HepG2 (cell line): ENCODE results near the gene NECTIN2. TPM values are rescaled to one million over a fixed set of nuclear protein-coding genes. Genes with fewer than 3 reads are reported as not detected.
A peak's percentile ranks its signal among the peaks of the same experiment; 100 is the strongest.

Experiments
- GATA4 ChIP-seq: sonication (generic); IDR thresholded peaks from 2 replicates; pipeline ENCODE4 v1.6.1; 2016; ENCODE audit warnings: antibody characterized with exemption, low read depth, borderline replicate concordance
- HIVEP1 ChIP-seq: sonication (generic); formaldehyde crosslinking; IDR thresholded peaks from 2 replicates; pipeline ENCODE4 v1.4.0; 2020; ENCODE audit warnings: mild to moderate bottlenecking, missing genetic modification reagents
- HNF4A ChIP-seq: sonication (generic); formaldehyde crosslinking; IDR thresholded peaks from 2 replicates; pipeline ENCODE4 v1.4.0; 2020; ENCODE audit warnings: missing genetic modification reagents
- HNRNPLL ChIP-seq: fragments of 200-400 bp; formaldehyde crosslinking; IDR thresholded peaks from 2 replicates; pipeline ENCODE4 v1.6.1; 2017; ENCODE audit warnings: mild to moderate bottlenecking, low read depth, low read length; ENCODE audit not compliant: poor library complexity, severe bottlenecking
- KAT7 ChIP-seq: IDR thresholded peaks from 2 replicates; pipeline ENCODE4 v1.6.1; 2018; ENCODE audit warnings: borderline replicate concordance, missing compliant biosample characterization
- PITX1 ChIP-seq: sonication (generic); formaldehyde crosslinking; IDR thresholded peaks from 2 replicates; pipeline ENCODE4 v1.5.1; 2020; ENCODE audit warnings: mild to moderate bottlenecking, missing genetic modification reagents
- ZNF383 ChIP-seq: sonication (generic); formaldehyde crosslinking; IDR thresholded peaks from 2 replicates; pipeline ENCODE4 v1.4.0; 2020; ENCODE audit warnings: missing genetic modification reagents, mild to moderate bottlenecking, borderline replicate concordance
- ZNF501 ChIP-seq: sonication (generic); formaldehyde crosslinking; IDR thresholded peaks from 2 replicates; pipeline ENCODE4 v1.5.1; 2020; ENCODE audit warnings: mild to moderate bottlenecking, moderate library complexity, missing genetic modification reagents
- ZNF510 ChIP-seq: sonication (generic); formaldehyde crosslinking; IDR thresholded peaks from 2 replicates; pipeline ENCODE4 v1.4.0; 2020; ENCODE audit warnings: low read depth, mild to moderate bottlenecking, missing genetic modification reagents
- polyA plus RNA-seq, 8 experiments: library from polyadenylated mRNA; depleted of rRNA in 3 of 8; stranded (reverse) in 7 of 8; unstranded in 1 of 8; fragments of >200 nt; fragmentation: Illumina TruSeq in 4 of 8; extraction: Trizol in 4 of 8; gene quantifications; 2 replicates each; pipeline versions ENCODE4 v1.2.1 to v1.2.3, GENCODE V29; 2011 to 2016; ENCODE audit warnings: low read depth in 4 of 8, missing spikeins in 1 of 8, mixed read lengths in 1 of 8; ENCODE audit not compliant: insufficient read depth in 1 of 8
- total RNA-seq, 5 experiments: library from RNA; depleted of rRNA; stranded (reverse); fragments of >200 nt; fragmentation: Illumina TruSeq; extraction: Trizol; gene quantifications; 2 replicates each; pipeline ENCODE4 v1.2.3, GENCODE V29; 2016; ENCODE audit warnings: low read depth in 1 of 5
- TF ChIP-seq, protein P1 (sequence below): sonication (generic); formaldehyde crosslinking; IDR thresholded peaks from 2 replicates; pipeline ENCODE4 v1.4.0; 2020; ENCODE audit warnings: missing genetic modification reagents
- TF ChIP-seq, protein P2 (sequence below): sonication (generic); formaldehyde crosslinking; IDR thresholded peaks from 2 replicates; pipeline ENCODE4 v1.4.0; 2020; ENCODE audit warnings: low read depth, missing genetic modification reagents
- TF ChIP-seq, protein P3 (sequence below): sonication (generic); formaldehyde crosslinking; IDR thresholded peaks from 2 replicates; pipeline ENCODE4 v1.9.0; 2022; ENCODE audit warnings: missing genetic modification reagents, mild to moderate bottlenecking, borderline replicate concordance
- TF ChIP-seq, protein P4 (sequence below): sonication (generic); formaldehyde crosslinking; IDR thresholded peaks from 2 replicates; pipeline ENCODE4 v1.4.0; 2020; ENCODE audit warnings: mild to moderate bottlenecking, missing genetic modification reagents, borderline replicate concordance

Gene NECTIN2
- total and polyA plus RNA-seq, 2 of the 13 experiments (the other 11 are each of a cell fraction or from before 2014, with no cell fraction given), result 75.4 to 114 TPM

DNA sequence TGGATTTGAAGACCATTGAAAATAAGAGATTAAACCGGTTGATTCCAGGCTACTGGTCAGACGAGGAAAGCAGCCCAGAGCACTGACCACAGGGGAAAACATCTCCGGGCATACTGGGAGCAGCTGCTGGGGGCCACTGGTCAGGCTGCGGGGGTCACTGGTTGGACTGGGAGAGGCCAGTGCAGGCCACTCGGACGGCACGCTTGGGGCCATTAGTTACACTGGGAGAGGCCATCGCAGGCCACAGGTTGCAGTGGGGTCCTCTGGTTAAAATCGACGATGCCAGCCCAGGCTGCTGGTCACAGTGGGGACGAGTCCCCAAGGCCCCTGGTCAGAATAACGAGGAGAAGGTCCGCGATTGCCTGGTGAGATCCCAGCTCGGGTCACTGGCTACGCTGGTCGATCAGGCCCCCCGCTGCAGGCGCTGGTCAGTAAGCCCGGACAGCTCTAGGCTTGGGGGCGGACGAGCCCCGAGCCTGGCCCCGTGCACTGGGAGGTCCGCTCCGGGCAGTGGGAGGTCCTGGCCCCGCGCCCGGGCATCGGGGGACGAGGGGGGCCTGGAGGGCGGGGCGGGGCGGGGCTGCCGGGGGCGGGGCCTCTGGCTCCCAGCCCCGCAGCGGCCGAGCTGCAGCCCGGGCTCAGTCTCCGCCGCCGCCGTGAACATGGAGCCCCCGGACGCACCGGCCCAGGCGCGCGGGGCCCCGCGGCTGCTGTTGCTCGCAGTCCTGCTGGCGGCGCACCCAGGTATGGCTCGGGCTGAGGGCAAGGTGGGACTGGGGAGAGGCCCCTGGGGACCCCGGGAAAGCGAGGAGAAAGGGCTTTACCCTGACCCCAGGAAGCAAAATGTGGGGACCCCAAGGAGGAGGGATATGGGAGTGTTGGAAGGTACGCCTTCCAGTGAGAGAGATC lies 37.4 kb upstream of the NECTIN2 start, which contains the start of gene BCAM (continued):
- TF ChIP-seq, protein P1, sequence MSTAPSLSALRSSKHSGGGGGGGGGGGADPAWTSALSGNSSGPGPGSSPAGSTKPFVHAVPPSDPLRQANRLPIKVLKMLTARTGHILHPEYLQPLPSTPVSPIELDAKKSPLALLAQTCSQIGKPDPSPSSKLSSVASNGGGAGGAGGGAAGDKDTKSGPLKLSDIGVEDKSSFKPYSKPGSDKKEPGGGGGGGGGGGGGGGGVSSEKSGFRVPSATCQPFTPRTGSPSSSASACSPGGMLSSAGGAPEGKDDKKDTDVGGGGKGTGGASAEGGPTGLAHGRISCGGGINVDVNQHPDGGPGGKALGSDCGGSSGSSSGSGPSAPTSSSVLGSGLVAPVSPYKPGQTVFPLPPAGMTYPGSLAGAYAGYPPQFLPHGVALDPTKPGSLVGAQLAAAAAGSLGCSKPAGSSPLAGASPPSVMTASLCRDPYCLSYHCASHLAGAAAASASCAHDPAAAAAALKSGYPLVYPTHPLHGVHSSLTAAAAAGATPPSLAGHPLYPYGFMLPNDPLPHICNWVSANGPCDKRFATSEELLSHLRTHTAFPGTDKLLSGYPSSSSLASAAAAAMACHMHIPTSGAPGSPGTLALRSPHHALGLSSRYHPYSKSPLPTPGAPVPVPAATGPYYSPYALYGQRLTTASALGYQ (CRISPR knock-in tag), result 0 out of 2 replicates have a peak, but pooled peaks have one; percentile 29
- TF ChIP-seq HIVEP1 (CRISPR knock-in tag), result peak; percentile 35; the same call in 1 of the 2 replicates
- peak; percentile 55; the same call in 1 of the 2 replicates for TF ChIP-seq ZNF510 (CRISPR knock-in tag)
- peak; percentile 86 for TF ChIP-seq KAT7 (CRISPR knock-in tag)
- TF ChIP-seq, protein P2, sequence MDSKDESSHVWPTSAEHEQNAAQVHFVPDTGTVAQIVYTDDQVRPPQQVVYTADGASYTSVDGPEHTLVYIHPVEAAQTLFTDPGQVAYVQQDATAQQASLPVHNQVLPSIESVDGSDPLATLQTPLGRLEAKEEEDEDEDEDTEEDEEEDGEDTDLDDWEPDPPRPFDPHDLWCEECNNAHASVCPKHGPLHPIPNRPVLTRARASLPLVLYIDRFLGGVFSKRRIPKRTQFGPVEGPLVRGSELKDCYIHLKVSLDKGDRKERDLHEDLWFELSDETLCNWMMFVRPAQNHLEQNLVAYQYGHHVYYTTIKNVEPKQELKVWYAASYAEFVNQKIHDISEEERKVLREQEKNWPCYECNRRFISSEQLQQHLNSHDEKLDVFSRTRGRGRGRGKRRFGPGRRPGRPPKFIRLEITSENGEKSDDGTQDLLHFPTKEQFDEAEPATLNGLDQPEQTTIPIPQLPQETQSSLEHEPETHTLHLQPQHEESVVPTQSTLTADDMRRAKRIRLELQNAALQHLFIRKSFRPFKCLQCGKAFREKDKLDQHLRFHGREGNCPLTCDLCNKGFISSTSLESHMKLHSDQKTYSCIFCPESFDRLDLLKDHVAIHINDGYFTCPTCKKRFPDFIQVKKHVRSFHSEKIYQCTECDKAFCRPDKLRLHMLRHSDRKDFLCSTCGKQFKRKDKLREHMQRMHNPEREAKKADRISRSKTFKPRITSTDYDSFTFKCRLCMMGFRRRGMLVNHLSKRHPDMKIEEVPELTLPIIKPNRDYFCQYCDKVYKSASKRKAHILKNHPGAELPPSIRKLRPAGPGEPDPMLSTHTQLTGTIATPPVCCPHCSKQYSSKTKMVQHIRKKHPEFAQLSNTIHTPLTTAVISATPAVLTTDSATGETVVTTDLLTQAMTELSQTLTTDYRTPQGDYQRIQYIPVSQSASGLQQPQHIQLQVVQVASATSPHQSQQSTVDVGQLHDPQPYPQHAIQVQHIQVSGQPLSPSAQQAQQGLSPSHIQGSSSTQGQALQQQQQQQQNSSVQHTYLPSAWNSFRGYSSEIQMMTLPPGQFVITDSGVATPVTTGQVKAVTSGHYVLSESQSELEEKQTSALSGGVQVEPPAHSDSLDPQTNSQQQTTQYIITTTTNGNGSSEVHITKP (CRISPR knock-in tag), result peak; percentile 78
- TF ChIP-seq, protein P3, sequence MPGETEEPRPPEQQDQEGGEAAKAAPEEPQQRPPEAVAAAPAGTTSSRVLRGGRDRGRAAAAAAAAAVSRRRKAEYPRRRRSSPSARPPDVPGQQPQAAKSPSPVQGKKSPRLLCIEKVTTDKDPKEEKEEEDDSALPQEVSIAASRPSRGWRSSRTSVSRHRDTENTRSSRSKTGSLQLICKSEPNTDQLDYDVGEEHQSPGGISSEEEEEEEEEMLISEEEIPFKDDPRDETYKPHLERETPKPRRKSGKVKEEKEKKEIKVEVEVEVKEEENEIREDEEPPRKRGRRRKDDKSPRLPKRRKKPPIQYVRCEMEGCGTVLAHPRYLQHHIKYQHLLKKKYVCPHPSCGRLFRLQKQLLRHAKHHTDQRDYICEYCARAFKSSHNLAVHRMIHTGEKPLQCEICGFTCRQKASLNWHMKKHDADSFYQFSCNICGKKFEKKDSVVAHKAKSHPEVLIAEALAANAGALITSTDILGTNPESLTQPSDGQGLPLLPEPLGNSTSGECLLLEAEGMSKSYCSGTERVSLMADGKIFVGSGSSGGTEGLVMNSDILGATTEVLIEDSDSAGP (CRISPR knock-in tag), result peak; percentile 37
- TF ChIP-seq ZNF501 (CRISPR knock-in tag), result peak; percentile 39; the same call in 1 of the 2 replicates
- peak; percentile 49 for TF ChIP-seq HNF4A (CRISPR knock-in tag)
- TF ChIP-seq PITX1, result 0 out of 2 replicates have a peak, but pooled peaks have one; percentile 10
- peak; percentile 60; the same call in 1 of the 2 replicates for TF ChIP-seq GATA4
- no peak for TF ChIP-seq ZNF383 (CRISPR knock-in tag)
- peak; percentile 48 for TF ChIP-seq HNRNPLL
- TF ChIP-seq, protein P4, sequence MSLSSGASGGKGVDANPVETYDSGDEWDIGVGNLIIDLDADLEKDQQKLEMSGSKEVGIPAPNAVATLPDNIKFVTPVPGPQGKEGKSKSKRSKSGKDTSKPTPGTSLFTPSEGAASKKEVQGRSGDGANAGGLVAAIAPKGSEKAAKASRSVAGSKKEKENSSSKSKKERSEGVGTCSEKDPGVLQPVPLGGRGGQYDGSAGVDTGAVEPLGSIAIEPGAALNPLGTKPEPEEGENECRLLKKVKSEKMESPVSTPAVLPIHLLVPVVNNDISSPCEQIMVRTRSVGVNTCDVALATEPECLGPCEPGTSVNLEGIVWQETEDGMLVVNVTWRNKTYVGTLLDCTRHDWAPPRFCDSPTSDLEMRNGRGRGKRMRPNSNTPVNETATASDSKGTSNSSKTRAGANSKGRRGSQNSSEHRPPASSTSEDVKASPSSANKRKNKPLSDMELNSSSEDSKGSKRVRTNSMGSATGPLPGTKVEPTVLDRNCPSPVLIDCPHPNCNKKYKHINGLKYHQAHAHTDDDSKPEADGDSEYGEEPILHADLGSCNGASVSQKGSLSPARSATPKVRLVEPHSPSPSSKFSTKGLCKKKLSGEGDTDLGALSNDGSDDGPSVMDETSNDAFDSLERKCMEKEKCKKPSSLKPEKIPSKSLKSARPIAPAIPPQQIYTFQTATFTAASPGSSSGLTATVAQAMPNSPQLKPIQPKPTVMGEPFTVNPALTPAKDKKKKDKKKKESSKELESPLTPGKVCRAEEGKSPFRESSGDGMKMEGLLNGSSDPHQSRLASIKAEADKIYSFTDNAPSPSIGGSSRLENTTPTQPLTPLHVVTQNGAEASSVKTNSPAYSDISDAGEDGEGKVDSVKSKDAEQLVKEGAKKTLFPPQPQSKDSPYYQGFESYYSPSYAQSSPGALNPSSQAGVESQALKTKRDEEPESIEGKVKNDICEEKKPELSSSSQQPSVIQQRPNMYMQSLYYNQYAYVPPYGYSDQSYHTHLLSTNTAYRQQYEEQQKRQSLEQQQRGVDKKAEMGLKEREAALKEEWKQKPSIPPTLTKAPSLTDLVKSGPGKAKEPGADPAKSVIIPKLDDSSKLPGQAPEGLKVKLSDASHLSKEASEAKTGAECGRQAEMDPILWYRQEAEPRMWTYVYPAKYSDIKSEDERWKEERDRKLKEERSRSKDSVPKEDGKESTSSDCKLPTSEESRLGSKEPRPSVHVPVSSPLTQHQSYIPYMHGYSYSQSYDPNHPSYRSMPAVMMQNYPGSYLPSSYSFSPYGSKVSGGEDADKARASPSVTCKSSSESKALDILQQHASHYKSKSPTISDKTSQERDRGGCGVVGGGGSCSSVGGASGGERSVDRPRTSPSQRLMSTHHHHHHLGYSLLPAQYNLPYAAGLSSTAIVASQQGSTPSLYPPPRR, result peak; percentile 60; the same call in 1 of the 2 replicates
